LNCaP clone FGC (cell line): ENCODE results near the gene ATP1B1.

Experiments
- DNase-seq: peaks from one replicate; pipeline ENCODE4 v3.0.0-alpha.2; 2011; ENCODE audit warnings: low read depth
- H3K4me3 ChIP-seq: 2 replicates; pipeline ENCODE4 v1.5.1; 2011; ENCODE audit warnings: mild to moderate bottlenecking, low read depth, low read length, control low read depth
- TF ChIP-seq, protein P1 (sequence below): IDR thresholded peaks from 2 replicates; pipeline ENCODE4 v1.5.1; 2012; ENCODE audit warnings: mild to moderate bottlenecking; ENCODE audit not compliant: control insufficient read depth, insufficient read depth; ENCODE audit errors: extremely low read depth

ATP1B1 gene

GRCh38 chr1:169086603-169087455 lies 19.7 kb upstream of the ATP1B1 start:
- TF ChIP-seq, protein P1, sequence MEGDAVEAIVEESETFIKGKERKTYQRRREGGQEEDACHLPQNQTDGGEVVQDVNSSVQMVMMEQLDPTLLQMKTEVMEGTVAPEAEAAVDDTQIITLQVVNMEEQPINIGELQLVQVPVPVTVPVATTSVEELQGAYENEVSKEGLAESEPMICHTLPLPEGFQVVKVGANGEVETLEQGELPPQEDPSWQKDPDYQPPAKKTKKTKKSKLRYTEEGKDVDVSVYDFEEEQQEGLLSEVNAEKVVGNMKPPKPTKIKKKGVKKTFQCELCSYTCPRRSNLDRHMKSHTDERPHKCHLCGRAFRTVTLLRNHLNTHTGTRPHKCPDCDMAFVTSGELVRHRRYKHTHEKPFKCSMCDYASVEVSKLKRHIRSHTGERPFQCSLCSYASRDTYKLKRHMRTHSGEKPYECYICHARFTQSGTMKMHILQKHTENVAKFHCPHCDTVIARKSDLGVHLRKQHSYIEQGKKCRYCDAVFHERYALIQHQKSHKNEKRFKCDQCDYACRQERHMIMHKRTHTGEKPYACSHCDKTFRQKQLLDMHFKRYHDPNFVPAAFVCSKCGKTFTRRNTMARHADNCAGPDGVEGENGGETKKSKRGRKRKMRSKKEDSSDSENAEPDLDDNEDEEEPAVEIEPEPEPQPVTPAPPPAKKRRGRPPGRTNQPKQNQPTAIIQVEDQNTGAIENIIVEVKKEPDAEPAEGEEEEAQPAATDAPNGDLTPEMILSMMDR: no peak
- DNase-seq: no peak
- H3K4me3 ChIP-seq: no peak overlapping the region

- TF ChIP-seq, protein P1: no peak
- no peak for DNase-seq
- H3K4me3 ChIP-seq: no peak overlapping the region
These were observed 18.6 kb upstream of the ATP1B1 start for GRCh38 chr1:169087876-169088275.

DNA sequence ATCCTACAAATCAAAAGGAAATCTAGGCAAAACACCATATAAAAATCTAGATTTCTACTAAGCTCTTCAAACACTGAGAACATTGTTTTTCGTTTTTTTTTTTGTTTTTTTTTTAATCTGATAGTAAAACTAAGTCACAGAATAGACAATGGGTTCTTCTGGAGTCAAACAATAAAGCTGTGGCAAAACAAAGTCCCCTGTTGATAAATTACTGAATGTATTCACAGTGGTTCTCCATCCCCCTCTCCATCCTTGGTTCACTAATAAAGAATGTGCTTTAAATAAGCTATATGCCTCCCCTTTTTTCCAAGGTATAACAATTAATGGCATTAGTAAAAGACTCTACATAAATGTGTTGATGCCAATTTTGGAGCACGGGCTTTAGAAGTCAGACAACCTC lies 16.7 kb upstream of the ATP1B1 start:
- DNase-seq: no peak
- H3K4me3 ChIP-seq: no peak overlapping the region
- TF ChIP-seq, protein P1: no peak

GRCh38 chr1:169090308-169090899 lies 16.1 kb upstream of the ATP1B1 start:
- TF ChIP-seq, protein P1: no peak
- no peak for DNase-seq
- no peak overlapping the region for H3K4me3 ChIP-seq

DNA sequence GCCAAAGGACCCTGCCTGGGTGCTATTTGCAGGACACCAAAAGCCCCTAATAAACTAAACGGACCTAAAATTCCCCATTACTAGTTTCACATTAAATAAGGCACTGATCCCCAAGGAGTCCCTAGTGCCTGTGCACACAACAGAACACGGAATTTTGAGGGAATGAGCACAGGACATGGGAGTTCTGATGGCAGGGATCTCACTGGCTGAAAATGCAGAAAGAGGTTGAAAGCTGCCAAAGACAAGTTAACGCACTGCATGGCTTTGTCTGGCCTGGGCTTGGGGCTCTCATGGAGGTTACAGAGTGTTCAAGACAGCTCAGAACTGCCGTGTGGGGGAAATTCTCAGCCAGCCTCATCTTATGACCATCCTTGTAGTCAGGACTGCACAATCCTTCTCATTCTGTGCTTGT lies 15.6 kb upstream of the ATP1B1 start:
- no peak overlapping the region for H3K4me3 ChIP-seq
- DNase-seq: no peak
- TF ChIP-seq, protein P1: no peak

DNA sequence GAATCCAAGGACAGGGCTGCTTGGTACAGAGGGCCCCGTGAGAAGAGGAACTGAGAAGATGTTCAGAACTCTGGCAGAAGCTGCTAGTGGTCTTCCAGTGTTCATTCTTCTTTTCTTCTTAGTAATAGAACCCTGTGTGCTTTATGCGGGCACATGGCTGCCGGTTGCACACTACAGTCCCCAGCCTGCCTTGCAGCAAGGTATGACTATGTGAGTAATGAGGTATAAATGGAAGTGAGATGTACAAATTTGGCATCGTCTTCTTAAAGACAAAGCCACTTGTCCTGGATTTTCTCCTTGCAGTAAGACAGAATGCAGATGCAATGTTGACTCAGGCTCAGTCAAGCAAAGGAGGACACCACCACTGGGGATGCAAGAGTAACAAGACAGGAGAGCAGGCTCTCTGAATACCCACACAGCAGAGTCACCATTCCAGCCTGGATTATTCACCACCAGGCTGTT lies 15.0 kb upstream of the ATP1B1 start:
- H3K4me3 ChIP-seq: no peak overlapping the region
- TF ChIP-seq, protein P1: no peak
- no peak for DNase-seq
